ENCODE results near the gene PMFBP1. TPM values are rescaled to one million over a fixed set of nuclear protein-coding genes. Genes with fewer than 3 reads are reported as not detected.
"Not testable (repeated sequence)": the region's sequence is repeated elsewhere in the genome, so short reads cannot be mapped to it uniquely, and the experiment has no call there.

Gene PMFBP1
- total RNA-seq, 2 donors from 2014 or later, result 1.6 to 3.4 TPM

DNA sequence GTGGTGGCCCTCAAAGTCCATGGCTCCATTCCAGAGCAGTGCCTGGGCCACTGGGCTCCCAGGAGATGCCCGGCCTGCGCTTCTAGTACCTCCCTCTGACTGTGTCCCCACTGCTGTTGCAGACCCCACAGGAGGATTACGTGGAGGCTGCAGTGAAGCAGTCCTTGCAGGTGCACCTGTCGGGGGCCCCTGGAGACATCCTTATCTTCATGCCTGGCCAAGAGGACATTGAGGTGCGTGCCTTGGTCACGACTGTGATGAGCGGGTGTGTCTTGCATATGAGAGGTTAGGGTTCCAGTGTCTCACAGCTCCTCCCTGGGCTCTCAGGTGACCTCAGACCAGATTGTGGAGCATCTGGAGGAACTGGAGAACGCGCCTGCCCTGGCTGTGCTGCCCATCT is 67.0 kb downstream of the PMFBP1 start:
- Mint-ChIP-seq H3K36me3 (ENCODE audit: low read depth) (peaks cover 22% of the 10 kb centered on the region), H3K27ac (peak overlapping the region; percentile 24), H3K4me1 (no peaks in the 10 kb centered on the region), H3K4me3 (no peak overlapping the region), H3K27me3 (no peaks in the 10 kb centered on the region)
- ATAC-seq, result no peak
- H3K9me3 ChIP-seq (ENCODE audit: control insufficient read depth, low read length, poor library complexity, severe bottlenecking), result no peaks in the 10 kb centered on the region
- DNase-seq, result no peak

- H3K9me3 ChIP-seq (ENCODE audit: control insufficient read depth, low read length, poor library complexity, severe bottlenecking), result no peaks in the 10 kb centered on the region
- Mint-ChIP-seq H3K4me1 (peaks cover 11% of the 10 kb centered on the region), H3K36me3 (ENCODE audit: low read depth) (peaks cover 28% of the 10 kb centered on the region), H3K27me3 (no peaks in the 10 kb centered on the region), H3K27ac (no peak overlapping the region), H3K4me3 (no peak overlapping the region)
- DNase-seq, result no peak
- no peak for ATAC-seq
Observed at GRCh38 chr16:72101195-72101594, 70.8 kb downstream of the PMFBP1 start.

DNA sequence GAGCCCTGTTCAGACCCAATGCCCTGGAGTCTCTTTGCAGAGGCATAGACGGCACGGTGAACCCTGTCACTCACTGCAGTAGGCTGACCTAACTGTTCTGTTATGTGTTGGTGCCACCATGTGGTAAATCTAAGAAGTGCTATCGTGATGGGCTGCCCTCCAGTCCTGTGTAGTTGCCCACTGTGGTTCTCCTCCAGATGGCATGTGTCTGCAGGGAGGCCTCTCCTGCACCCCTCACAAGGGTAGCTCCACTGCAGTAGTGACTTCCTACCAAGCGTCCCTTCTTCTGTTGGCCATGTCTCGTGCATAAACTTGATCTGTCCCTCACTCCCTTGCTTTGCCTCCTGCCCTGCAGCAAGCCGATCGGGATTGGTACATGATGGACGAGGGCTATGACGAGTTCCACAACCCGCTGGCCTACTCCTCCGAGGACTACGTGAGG is 72.6 kb downstream of the PMFBP1 start:
- peaks cover 24% of the 10 kb centered on the region for H3K4me1 Mint-ChIP-seq
- peaks cover 25% of the 10 kb centered on the region for H3K36me3 Mint-ChIP-seq (ENCODE audit: low read depth)
- DNase-seq (peak in 1 of 3 donors; percentile 15), ATAC-seq (peak; percentile 84)
- no peaks in the 10 kb centered on the region for H3K9me3 ChIP-seq (ENCODE audit: control insufficient read depth, low read length, poor library complexity, severe bottlenecking)
- H3K27me3 Mint-ChIP-seq, result no peaks in the 10 kb centered on the region
- peak overlapping the region; percentile 29 for H3K27ac Mint-ChIP-seq
- H3K4me3 Mint-ChIP-seq, result no peak overlapping the region

- no peak overlapping the region for H3K4me3 Mint-ChIP-seq
- H3K9me3 ChIP-seq (ENCODE audit: control insufficient read depth, low read length, poor library complexity, severe bottlenecking), result no peaks in the 10 kb centered on the region
- peaks cover 28% of the 10 kb centered on the region for H3K4me1 Mint-ChIP-seq
- DNase-seq (no peak), ATAC-seq (no peak)
- no peaks in the 10 kb centered on the region for H3K27me3 Mint-ChIP-seq
- peaks cover 21% of the 10 kb centered on the region for H3K36me3 Mint-ChIP-seq (ENCODE audit: low read depth)
- peak overlapping the region; percentile 29 for H3K27ac Mint-ChIP-seq
Observed at GRCh38 chr16:72098936-72099335, 73.0 kb downstream of the PMFBP1 start.

- DNase-seq (no peak), ATAC-seq (no peak)
- Mint-ChIP-seq H3K36me3 (ENCODE audit: low read depth) (peaks cover 12% of the 10 kb centered on the region), H3K27me3 (no peaks in the 10 kb centered on the region), H3K4me3 (peak overlapping the region; percentile 98), H3K27ac (peak overlapping the region; percentile 99), H3K4me1 (peaks cover 49% of the 10 kb centered on the region)
- H3K9me3 ChIP-seq (ENCODE audit: control insufficient read depth, low read length, poor library complexity, severe bottlenecking), result no peaks in the 10 kb centered on the region
Observed at GRCh38 chr16:72094266-72094610, 77.7 kb downstream of the PMFBP1 start.

- DNase-seq, result peak; percentile 74 to 84 (median 81)
- no peaks in the 10 kb centered on the region for H3K27me3 Mint-ChIP-seq
- peak within 1 kb of the TSS; percentile 99 for H3K27ac Mint-ChIP-seq
- H3K4me1 Mint-ChIP-seq, result peaks cover 55% of the 10 kb centered on the region
- H3K36me3 Mint-ChIP-seq (ENCODE audit: low read depth), result peaks cover 12% of the 10 kb centered on the region
- H3K9me3 ChIP-seq (ENCODE audit: control insufficient read depth, low read length, poor library complexity, severe bottlenecking), result no peaks in the 10 kb centered on the region
- peak; percentile 97 for ATAC-seq
- H3K4me3 Mint-ChIP-seq, result peak within 1 kb of the TSS; percentile 98
Observed at GRCh38 chr16:72093448-72094265, 78.3 kb downstream of the PMFBP1 start, which contains the start of the genes DHX38 and TXNL4B. DHX38 (plus strand) TSS chr16:72093847; CDS start chr16:72096158, 2,311 bp downstream. TXNL4B (minus strand) TSS chr16:72093620; CDS start chr16:72090749, 2,871 bp downstream.

GRCh38 chr16:72092832-72093447 is 79.0 kb downstream of the PMFBP1 start:
- peak overlapping the region; percentile 98 for H3K4me3 Mint-ChIP-seq
- peaks cover 55% of the 10 kb centered on the region for H3K4me1 Mint-ChIP-seq
- no peaks in the 10 kb centered on the region for H3K9me3 ChIP-seq (ENCODE audit: control insufficient read depth, low read length, poor library complexity, severe bottlenecking)
- ATAC-seq (peak; percentile 31), DNase-seq (no peak)
- peak overlapping the region; percentile 99 for H3K27ac Mint-ChIP-seq
- H3K36me3 Mint-ChIP-seq (ENCODE audit: low read depth), result peaks cover 12% of the 10 kb centered on the region
- no peaks in the 10 kb centered on the region for H3K27me3 Mint-ChIP-seq

GRCh38 chr16:72091217-72091616 is 80.7 kb downstream of the PMFBP1 start:
- peaks cover 44% of the 10 kb centered on the region for H3K4me1 Mint-ChIP-seq
- H3K9me3 ChIP-seq (ENCODE audit: control insufficient read depth, low read length, poor library complexity, severe bottlenecking), result no peaks in the 10 kb centered on the region
- H3K36me3 Mint-ChIP-seq (ENCODE audit: low read depth), result peaks cover 2% of the 10 kb centered on the region
- DNase-seq (no peak), ATAC-seq (no peak)
- H3K27me3 Mint-ChIP-seq, result no peaks in the 10 kb centered on the region
- no peak overlapping the region for H3K4me3 Mint-ChIP-seq
- H3K27ac Mint-ChIP-seq, result peak overlapping the region; percentile 86

DNA sequence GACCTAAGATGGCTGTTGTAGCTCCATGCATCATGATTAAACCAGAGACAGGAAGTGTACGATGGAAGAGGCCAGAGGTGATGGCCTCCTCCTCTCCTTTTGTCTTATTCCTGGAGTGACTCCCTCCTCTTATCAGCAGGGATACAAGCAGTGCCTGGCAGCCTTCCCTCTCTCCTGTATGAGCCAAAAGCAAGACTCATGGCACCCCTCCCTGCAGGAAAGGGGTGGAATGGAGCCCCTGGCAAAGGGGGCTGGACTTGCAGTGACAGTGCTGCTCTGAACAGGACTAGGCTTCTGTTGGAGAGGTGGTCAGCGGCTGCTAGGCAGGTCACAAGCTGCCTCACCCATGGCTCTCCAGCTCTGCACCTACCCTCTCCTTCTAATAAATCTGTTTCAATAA is 87.0 kb downstream of the PMFBP1 start:
- DNase-seq (no peak), ATAC-seq (no peak)
- peaks cover 4% of the 10 kb centered on the region for H3K36me3 Mint-ChIP-seq (ENCODE audit: low read depth)
- H3K27ac Mint-ChIP-seq, result no peak overlapping the region
- H3K27me3 Mint-ChIP-seq, result no peaks in the 10 kb centered on the region
- H3K9me3 ChIP-seq (ENCODE audit: control insufficient read depth, low read length, poor library complexity, severe bottlenecking), result no peaks in the 10 kb centered on the region
- H3K4me1 Mint-ChIP-seq, result peaks cover 6% of the 10 kb centered on the region
- no peak overlapping the region for H3K4me3 Mint-ChIP-seq

- H3K4me3 Mint-ChIP-seq, result no peak overlapping the region
- no peaks in the 10 kb centered on the region for H3K27me3 Mint-ChIP-seq
- H3K27ac Mint-ChIP-seq, result no peak overlapping the region
- no peaks in the 10 kb centered on the region for H3K9me3 ChIP-seq (ENCODE audit: control insufficient read depth, low read length, poor library complexity, severe bottlenecking)
- H3K36me3 Mint-ChIP-seq (ENCODE audit: low read depth), result peaks cover 4% of the 10 kb centered on the region
- H3K4me1 Mint-ChIP-seq, result peaks cover 6% of the 10 kb centered on the region
- no peak for DNase-seq
- no peak for ATAC-seq
Observed at GRCh38 chr16:72084445-72084844, 87.5 kb downstream of the PMFBP1 start.

GRCh38 chr16:72083778-72084404 is 88.1 kb downstream of the PMFBP1 start:
- Mint-ChIP-seq H3K4me1 (peaks cover 2% of the 10 kb centered on the region), H3K36me3 (ENCODE audit: low read depth) (peaks cover 4% of the 10 kb centered on the region), H3K27ac (no peak overlapping the region), H3K4me3 (no peak overlapping the region), H3K27me3 (no peaks in the 10 kb centered on the region)
- H3K9me3 ChIP-seq (ENCODE audit: control insufficient read depth, low read length, poor library complexity, severe bottlenecking), result no peaks in the 10 kb centered on the region
- no peak for ATAC-seq
- DNase-seq, result no peak

- H3K4me1 Mint-ChIP-seq; H3K4me3 Mint-ChIP-seq; DNase-seq; H3K36me3 Mint-ChIP-seq (ENCODE audit: low read depth); H3K9me3 ChIP-seq (ENCODE audit: control insufficient read depth, low read length, poor library complexity, severe bottlenecking); H3K27ac Mint-ChIP-seq; H3K27me3 Mint-ChIP-seq; ATAC-seq: not testable (repeated sequence)
Observed at GRCh38 chr16:72076991-72077706, 94.8 kb downstream of the PMFBP1 start.

DNA sequence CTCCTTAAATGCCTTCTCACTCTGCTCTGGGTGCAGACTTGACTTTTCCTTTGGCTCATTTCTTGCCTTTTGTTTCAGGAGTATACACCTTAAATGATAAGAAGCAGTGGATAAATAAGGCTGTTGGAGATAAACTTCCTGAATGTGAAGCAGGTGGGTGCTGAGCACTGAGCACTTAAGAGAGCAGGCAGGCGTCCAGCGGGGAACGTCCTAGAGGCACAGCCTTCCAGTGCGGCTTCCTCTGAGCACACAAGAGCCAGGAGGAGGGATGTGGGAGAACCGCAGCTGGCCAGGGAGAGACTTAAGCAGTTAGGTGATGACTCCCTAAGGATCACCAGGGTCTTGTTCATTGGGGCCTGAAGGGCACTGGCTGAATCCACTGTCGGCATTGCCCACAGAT is 96.9 kb downstream of the PMFBP1 start:
- H3K4me3 Mint-ChIP-seq; H3K27me3 Mint-ChIP-seq; H3K27ac Mint-ChIP-seq; DNase-seq; H3K36me3 Mint-ChIP-seq (ENCODE audit: low read depth); H3K4me1 Mint-ChIP-seq; ATAC-seq; H3K9me3 ChIP-seq (ENCODE audit: control insufficient read depth, low read length, poor library complexity, severe bottlenecking): not testable (repeated sequence)

Data from T-helper 17 cell (primary cell).